A549 (cell line): ENCODE measurements around the gene ACADVL. TPM values are rescaled to one million over a fixed set of nuclear protein-coding genes. Genes with fewer than 3 reads are reported as not detected.

ENCODE experiments used
- ATAC-seq, 2 experiments: fragments of 200-7000 bp in 1 of 2; fragments of >200 bp in 1 of 2; cut with Nextera tagmentation in 1 of 2; cut with Tn5 transposase in 1 of 2; 3 replicates each; pipeline versions ENCODE4 v1.8.0 to v1.9.1; 2018 to 2020; ENCODE audit warnings: mild to moderate bottlenecking in 1 of 2, moderate library complexity in 1 of 2
- CTCF ChIA-PET: fragments of 300-600 bp; sonication (Branson Sonifier 250); formaldehyde crosslinking; extraction: SDS; loops from one replicate; lab custom pipeline; 2021; ENCODE audit warnings: antibody characterized with exemption, inconsistent platforms; lab: Yijun Ruan, JAX
- POLR2A ChIA-PET: fragments of 350-600 bp; formaldehyde crosslinking; extraction: SDS; loops from one replicate; lab custom pipeline; 2021; ENCODE audit warnings: antibody characterized with exemption, inconsistent platforms; lab: Yijun Ruan, JAX
- DNase-seq, 2 experiments: peaks; one replicate each; pipeline versions ENCODE4 v3.0.0 to v3.0.0-alpha.2; 2011 to 2016; ENCODE audit warnings: low read depth in 1 of 2, low spot score in 1 of 2
- FAIRE-seq: peaks from 2 replicates; lab custom pipeline; 2011; peaks lifted over from hg19 to GRCh38; lab: Jason Lieb, UNC
- H3K27ac ChIP-seq, 2 experiments: fragments of >200 bp; sonication (Bioruptor Twin); formaldehyde crosslinking; 3 replicates each; pipeline ENCODE4 v1.5.1; 2016 to 2017
- H3K4me1 ChIP-seq: fragments of >200 bp; sonication (Bioruptor Twin); formaldehyde crosslinking; 3 replicates; pipeline ENCODE4 v1.6.1; 2016
- H3K4me2 ChIP-seq: fragments of >200 bp; sonication (Bioruptor Twin); formaldehyde crosslinking; 3 replicates; pipeline ENCODE4 v1.6.1; 2016
- H3K4me3 ChIP-seq: fragments of >200 bp; sonication (Bioruptor Twin); formaldehyde crosslinking; 3 replicates; pipeline ENCODE4 v1.5.1; 2016
- H3K9me3 ChIP-seq: fragments of >200 bp; sonication (Bioruptor Twin); formaldehyde crosslinking; 3 replicates; pipeline ENCODE4 v1.6.1; 2016
- ATOH8 ChIP-seq: fragments of 250-450 bp; sonication (Bioruptor Pico); IDR thresholded peaks from 2 replicates; pipeline ENCODE4 v1.5.0; 2020; ENCODE audit warnings: low read depth, mild to moderate bottlenecking, moderate library complexity
- CBX2 ChIP-seq: fragments of 200-600 bp; sonication (generic); IDR thresholded peaks from 2 replicates; pipeline ENCODE4 v1.6.1; 2016; ENCODE audit warnings: low read depth, mild to moderate bottlenecking, borderline replicate concordance
- CHD2 ChIP-seq: fragments of 150-350 bp; IDR thresholded peaks from 2 replicates; pipeline ENCODE4 v1.6.1; 2014; ENCODE audit warnings: low read length; ENCODE audit not compliant: partially characterized antibody
- EHF ChIP-seq: fragments of 250-450 bp; sonication (Bioruptor Pico); IDR thresholded peaks from 2 replicates; pipeline ENCODE4 v1.5.0; 2020; ENCODE audit warnings: mild to moderate bottlenecking
- EHMT2 ChIP-seq: fragments of 200-600 bp; sonication (generic); IDR thresholded peaks from 2 replicates; pipeline ENCODE4 v1.6.1; 2016; ENCODE audit warnings: antibody characterized with exemption, low read depth, mild to moderate bottlenecking, moderate library complexity
- EP300 ChIP-seq, 2 experiments: fragments of >200 bp; sonication (Bioruptor Twin); formaldehyde crosslinking; IDR thresholded peaks; 2 replicates in 1 of 2; 3 replicates in 1 of 2; pipeline ENCODE4 v1.6.1; 2016 to 2017
- FOSB ChIP-seq: fragments of 250-450 bp; sonication (Bioruptor Pico); IDR thresholded peaks from 2 replicates; pipeline ENCODE4 v1.5.0; 2020; ENCODE audit warnings: mild to moderate bottlenecking, moderate library complexity
- FOXS1 ChIP-seq: fragments of 250-450 bp; sonication (Bioruptor Pico); IDR thresholded peaks from 2 replicates; pipeline ENCODE4 v1.5.0; 2020; ENCODE audit warnings: mild to moderate bottlenecking, moderate library complexity
- HDAC2 ChIP-seq: fragments of 200-600 bp; sonication (generic); IDR thresholded peaks from 2 replicates; pipeline ENCODE4 v1.6.1; 2016
- HEYL ChIP-seq: fragments of 250-450 bp; sonication (Bioruptor Pico); IDR thresholded peaks from 2 replicates; pipeline ENCODE4 v1.8.0; 2021; ENCODE audit warnings: mild to moderate bottlenecking, moderate library complexity
- HOXA7 ChIP-seq: fragments of 250-450 bp; sonication (Bioruptor Pico); IDR thresholded peaks from 2 replicates; pipeline ENCODE4 v1.5.0; 2020; ENCODE audit warnings: mild to moderate bottlenecking, moderate library complexity
- HOXB13 ChIP-seq: fragments of 250-450 bp; sonication (Bioruptor Pico); IDR thresholded peaks from 2 replicates; pipeline ENCODE4 v1.5.0; 2020; ENCODE audit warnings: low read depth, mild to moderate bottlenecking, moderate library complexity
- HOXB5 ChIP-seq: fragments of 250-450 bp; sonication (Bioruptor Pico); IDR thresholded peaks from 2 replicates; pipeline ENCODE4 v1.5.0; 2020; ENCODE audit warnings: mild to moderate bottlenecking, moderate library complexity
- JUNB ChIP-seq: fragments of >200 bp; sonication (Bioruptor Twin); formaldehyde crosslinking; IDR thresholded peaks from 2 replicates; pipeline ENCODE4 v1.6.1; 2016
- MAFK ChIP-seq: fragments of 450-650 bp; IDR thresholded peaks from 2 replicates; pipeline ENCODE4 v1.6.1; 2014; ENCODE audit not compliant: partially characterized antibody
- MAX ChIP-seq: IDR thresholded peaks from 2 replicates; pipeline ENCODE4 v1.6.1; 2012
- NR3C1 ChIP-seq: fragments of >200 bp; sonication (Bioruptor Twin); formaldehyde crosslinking; IDR thresholded peaks from 3 replicates; pipeline ENCODE4 v1.6.1; 2017
- POLR2A ChIP-seq: IDR thresholded peaks from 2 replicates; pipeline ENCODE4 v1.6.1; 2012; ENCODE audit warnings: mild to moderate bottlenecking, low read length
- POLR2AphosphoS2 ChIP-seq: conservative IDR thresholded peaks from 2 replicates; pipeline ENCODE4 v1.6.1; 2012; ENCODE audit warnings: low read length, improper control_type of control experiment, inconsistent platforms
- RCOR1 ChIP-seq: fragments of 150-350 bp; IDR thresholded peaks from 2 replicates; pipeline ENCODE4 v1.6.1; 2014; ENCODE audit warnings: antibody characterized with exemption, low read length, low read depth
- SREBF2 ChIP-seq: fragments of 450-650 bp; IDR thresholded peaks from 2 replicates; pipeline ENCODE4 v1.6.1; 2014; ENCODE audit warnings: mild to moderate bottlenecking, moderate library complexity
- TFCP2L1 ChIP-seq: fragments of 250-450 bp; sonication (Bioruptor Pico); IDR thresholded peaks from 2 replicates; pipeline ENCODE4 v1.5.0; 2021; ENCODE audit warnings: mild to moderate bottlenecking
- TP53 ChIP-seq: fragments of 250-450 bp; sonication (Bioruptor Pico); IDR thresholded peaks from 2 replicates; pipeline ENCODE4 v1.5.0; 2021; ENCODE audit warnings: mild to moderate bottlenecking, moderate library complexity
- USF2 ChIP-seq: fragments of 450-650 bp; IDR thresholded peaks from 2 replicates; pipeline ENCODE4 v1.6.1; 2014; ENCODE audit warnings: antibody characterized with exemption
- WGBS: methylation state at CpG from one replicate; pipeline ENCODE4 v1.1.6; 2017; ENCODE audit errors: missing lambda C conversion rate; 5-methylcytosine and 5-hydroxymethylcytosine counted together
- polyA plus RNA-seq, 4 experiments: library from polyadenylated mRNA; depleted of rRNA in 3 of 4; stranded (reverse); fragments of >200 nt; fragmentation: RNase III in 1 of 4; extraction: RNeasy Plus Mini Kit Qiagen cat#74134 plus additional on column Dnase treatment in 1 of 4; gene quantifications; 2 replicates in 3 of 4; 3 replicates in 1 of 4; pipeline ENCODE4 v1.2.3, GENCODE V29; 2011 to 2017

The ACADVL gene
- polyA plus RNA-seq, 2 of the 4 experiments (the other 2 are of a cell fraction), result 238 to 425 TPM

- H3K4me2 ChIP-seq, result no peak overlapping the region
- WGBS, result 89% methylated on average over 18 of the region's 21 CpGs
- no peak for TF ChIP-seq MAX
- no peak for TF ChIP-seq JUNB
- TF ChIP-seq HDAC2, result no peak
- TF ChIP-seq FOSB (CRISPR knock-in tag), result no peak
- TF ChIP-seq TP53 (CRISPR knock-in tag), result no peak
- TF ChIP-seq MAFK, result no peak
- TF ChIP-seq POLR2AphosphoS2, result no peak
- TF ChIP-seq, all 56 proteins: peak for 0
- FAIRE-seq, result no peak
- H3K4me1 ChIP-seq, result peaks cover 19% of the 10 kb centered on the region
- no peaks in the 10 kb centered on the region for H3K9me3 ChIP-seq
- ATAC-seq, result no peak
- no peak for DNase-seq
- H3K4me3 ChIP-seq, result no peak overlapping the region
- ChIA-PET POLR2A (interaction anchor here (0.6 to 0.7 kb wide), 2 partner anchors 8 to 59 kb away, joined by 3 to 10 read pairs; partner anchors contain the start of gene DVL2), CTCF (interaction anchor here (2.3 to 10.0 kb wide), 4 partner anchors 11 to 70 kb away, joined by 6 to 169 read pairs (median 44); partner anchors contain the start of genes DVL2, GABARAP and PHF23)
- no peak overlapping the region for H3K27ac ChIP-seq
Observed at GRCh38 chr17:7225711-7226331, 6.1 kb downstream of the ACADVL start.

GRCh38 chr17:7226721-7227710, 7.3 kb downstream of the ACADVL start:
- peaks cover 10% of the 10 kb centered on the region for H3K4me1 ChIP-seq
- TF ChIP-seq CBX2, result no peak
- no peak for TF ChIP-seq USF2
- no peak for TF ChIP-seq CHD2
- no peak for TF ChIP-seq FOXS1 (CRISPR knock-in tag)
- no peak for TF ChIP-seq EHF (CRISPR knock-in tag)
- no peak for TF ChIP-seq NR3C1
- TF ChIP-seq SREBF2, result no peak
- TF ChIP-seq HOXA7 (CRISPR knock-in tag), result no peak
- TF ChIP-seq MAX, result no peak
- TF ChIP-seq HOXB13, result no peak
- no peak for TF ChIP-seq TFCP2L1 (CRISPR knock-in tag)
- no peak for TF ChIP-seq HOXB5
- TF ChIP-seq POLR2A, result no peak
- no peak for TF ChIP-seq EHMT2
- no peak for TF ChIP-seq EP300 (IDR thresholded peaks at IDR 0.05)
- no peak for TF ChIP-seq RCOR1
- no peak for TF ChIP-seq HEYL (CRISPR knock-in tag)
- no peak for TF ChIP-seq JUNB
- no peak for TF ChIP-seq ATOH8 (CRISPR knock-in tag)
- TF ChIP-seq, all 56 proteins: peak for 0
- Histone ChIP-seq H3K4me2 (no peak overlapping the region), H3K9me3 (no peaks in the 10 kb centered on the region), H3K27ac (no peak overlapping the region; a peak in 1 of 6 replicates), H3K4me3 (no peak overlapping the region)
- ATAC-seq, result no peak; a peak in 1 of 6 replicates
- DNase-seq, result no peak
- ChIA-PET CTCF (interaction anchor here (10.0 kb wide), 1 partner anchor 11 kb away, joined by 169 read pairs; the partner anchor contains the start of genes DVL2, GABARAP and PHF23), POLR2A (no interaction called here)
- no peak for FAIRE-seq
- 91% methylated on average over 29 of the region's 31 CpGs for WGBS
